K562 (cell line): Measurements from ENCODE around the gene RNF213. TPM values are rescaled to one million over a fixed set of nuclear protein-coding genes. Genes with fewer than 3 reads are reported as not detected.

Experiments
- ATAC-seq: fragments of 200-7000 bp; cut with Tn5 transposase; 3 replicates; pipeline ENCODE4 v1.9.1; 2020; ENCODE audit warnings: moderate library complexity
- BruUV-seq: library from RNA; stranded (reverse); fragments of 400-500 nt; replicated peaks from 2 replicates; lab custom pipeline; 2021; lab: Mats Ljungman, UMichigan
- CTCF ChIA-PET: fragments of 300-600 bp; formaldehyde crosslinking; extraction: SDS; loops from one replicate; lab custom pipeline; 2021; ENCODE audit warnings: low intra/inter-chr PET ratio; lab: Yijun Ruan, JAX
- POLR2A ChIA-PET: fragments of 300-600, 350-650 bp; sonication (Branson Sonifier 250); formaldehyde crosslinking; extraction: SDS; loops from one replicate; lab custom pipeline; 2021; ENCODE audit warnings: antibody characterized with exemption, inconsistent platforms; lab: Yijun Ruan, JAX
- DNase-seq, 4 experiments: peaks; one replicate each; pipeline versions ENCODE4 v3.0.0 to v3.0.0-alpha.2; 2011 to 2018; ENCODE audit warnings: low spot score in 3 of 4, mixed read lengths in 3 of 4; ENCODE audit errors: extremely low read depth in 1 of 4
- FAIRE-seq: peaks from 2 replicates; lab custom pipeline; 2011; peaks lifted over from hg19 to GRCh38; lab: Jason Lieb, UNC
- H2AFZ ChIP-seq: 2 replicates; pipeline ENCODE4 v1.6.0; 2011; ENCODE audit warnings: low read depth, low read length, control low read depth, inconsistent platforms
- H3K27ac ChIP-seq: fragments of 200-600 bp; 3 replicates; pipeline ENCODE4 v1.8.0; 2011; ENCODE audit warnings: low read depth, mild to moderate bottlenecking, control low read depth, inconsistent platforms, low read length, moderate library complexity, mixed read lengths; ENCODE audit errors: extremely low read depth
- H3K27me3 ChIP-seq, 2 experiments: fragments of 300-600 bp in 1 of 2; 2 replicates in 1 of 2; 3 replicates in 1 of 2; pipeline versions ENCODE4 v1.6.0 to v1.8.0; 2011; ENCODE audit warnings: inconsistent platforms in 2 of 2, low read length in 2 of 2, mild to moderate bottlenecking in 1 of 2, mixed read lengths in 1 of 2, moderate library complexity in 1 of 2; ENCODE audit not compliant: control insufficient read depth in 2 of 2, insufficient read depth in 2 of 2
- H3K36me3 ChIP-seq: fragments of 300-600 bp; 3 replicates; pipeline ENCODE4 v1.8.0; 2011; ENCODE audit warnings: mild to moderate bottlenecking, low read length, inconsistent platforms; ENCODE audit not compliant: control insufficient read depth, insufficient read depth
- H3K4me1 ChIP-seq, 2 experiments: fragments of 200-600 bp in 1 of 2; replicated peaks in 1 of 2; 2 replicates in 1 of 2; 3 replicates in 1 of 2; pipeline versions ENCODE4 v1.5.1 to v1.8.0; 2011; ENCODE audit warnings: inconsistent platforms in 2 of 2, low read length in 2 of 2, mild to moderate bottlenecking in 1 of 2, mixed read lengths in 1 of 2, moderate library complexity in 1 of 2; ENCODE audit not compliant: control insufficient read depth in 2 of 2, insufficient read depth in 2 of 2
- H3K4me2 ChIP-seq: 2 replicates; pipeline ENCODE4 v1.6.1; 2011; ENCODE audit warnings: low read length, control low read depth, inconsistent platforms, mixed read lengths; ENCODE audit not compliant: insufficient read depth
- H3K4me3 ChIP-seq: fragments of 200-600 bp; sonication (generic), shearing (Covaris generic); 2 replicates; pipeline ENCODE4 v1.5.1; 2016; ENCODE audit warnings: control low read depth, inconsistent platforms
- H3K79me2 ChIP-seq: fragments of 200-600 bp; 3 replicates; pipeline ENCODE4 v1.8.0; 2011; ENCODE audit warnings: low read length, inconsistent platforms; ENCODE audit not compliant: control insufficient read depth, insufficient read depth
- H3K9ac ChIP-seq, 2 experiments: 2 replicates each; pipeline versions ENCODE4 v1.6.0 to v1.6.1; 2011; ENCODE audit warnings: low read depth in 2 of 2, low read length in 2 of 2, control low read depth in 1 of 2, inconsistent platforms in 1 of 2, mild to moderate bottlenecking in 1 of 2, mixed read lengths in 1 of 2; ENCODE audit not compliant: insufficient read depth in 1 of 2
- H3K9me1 ChIP-seq: one replicate; pipeline ENCODE4 v1.6.0; 2011; ENCODE audit warnings: inconsistent platforms, mild to moderate bottlenecking, low read length, moderate library complexity; ENCODE audit not compliant: control insufficient read depth, insufficient read depth
- H3K9me3 ChIP-seq: replicated peaks from 2 replicates; pipeline ENCODE4 v1.5.1; 2011; ENCODE audit warnings: low read depth, low read length, inconsistent platforms; ENCODE audit not compliant: control insufficient read depth, insufficient read depth
- H4K20me1 ChIP-seq: replicated peaks from 2 replicates; pipeline ENCODE4 v1.6.1; 2011; ENCODE audit warnings: low read length, inconsistent platforms, mixed read lengths; ENCODE audit not compliant: control insufficient read depth, insufficient read depth
- BACH1 ChIP-seq: fragments of 200-800 bp; sonication (Bioruptor generic); IDR thresholded peaks from 2 replicates; pipeline ENCODE4 v1.6.1; 2016; ENCODE audit warnings: missing genetic modification characterization, missing compliant biosample characterization
- CEBPB ChIP-seq: fragments of 450-650 bp; IDR thresholded peaks from 2 replicates; pipeline ENCODE4 v1.6.1; 2016; ENCODE audit warnings: missing genetic modification characterization, missing compliant biosample characterization
- SREBF2 ChIP-seq: sonication (generic); formaldehyde crosslinking; IDR thresholded peaks from 2 replicates; pipeline ENCODE4 v1.4.0; 2020; ENCODE audit warnings: mild to moderate bottlenecking, missing genetic modification reagents
- ZC3H4 ChIP-seq: sonication (generic); formaldehyde crosslinking; IDR thresholded peaks from 2 replicates; pipeline ENCODE4 v1.9.0; 2021; ENCODE audit warnings: missing genetic modification reagents, borderline replicate concordance
- ZKSCAN1 ChIP-seq: fragments of 150-350 bp; IDR thresholded peaks from 2 replicates; pipeline ENCODE4 v1.6.1; 2016; ENCODE audit warnings: low read depth, low read length
- WGBS: fragments of 100-300 bp; shearing (Covaris generic); methylation state at CpG from one replicate; pipeline ENCODE4 v1.1.6; 2016; ENCODE audit warnings: low coverage, mixed read lengths; ENCODE audit not compliant: insufficient coverage; ENCODE audit errors: missing lambda C conversion rate; 5-methylcytosine and 5-hydroxymethylcytosine counted together
- in situ Hi-C: fragments of 300-500 bp; cut with MboI; formaldehyde crosslinking; loops from 4 replicates; pipeline ENCODE4 v1.15.0; 2018; ENCODE audit warnings: inconsistent platforms, mixed read lengths
- intact Hi-C: fragments of 100-400 bp; cut with micrococcal nuclease; formaldehyde crosslinking; loops from 2 replicates; pipeline ENCODE4 v1.14.2; 2022
- polyA plus RNA-seq, 8 experiments: library from polyadenylated mRNA; depleted of rRNA in 4 of 8; stranded (reverse) in 5 of 8; unstranded in 3 of 8; fragments of >200 nt; fragmentation: Nextera tagmentation in 2 of 8; fragmentation: Illumina TruSeq in 1 of 8; extraction: Ambion mirVana in 2 of 8; extraction: Trizol in 1 of 8; gene quantifications; 2 replicates each; pipeline versions ENCODE4 v1.2.1 to v1.2.3, GENCODE V29; 2011 to 2014; ENCODE audit warnings: inconsistent platforms in 1 of 8, missing spikeins in 1 of 8
- total RNA-seq, 7 experiments: library from RNA; depleted of rRNA in 6 of 7; stranded (reverse); fragments of >200 nt in 6 of 7; fragmentation: Illumina TruSeq in 2 of 7; extraction: Trizol in 2 of 7; gene quantifications; 2 replicates each; pipeline versions ENCODE4 v1.2.1 to v1.2.3, GENCODE V29; 2011 to 2021; ENCODE audit warnings: low replicate concordance in 1 of 7
- TF ChIP-seq, protein P1 (sequence below): sonication (generic); formaldehyde crosslinking; IDR thresholded peaks from 2 replicates; pipeline ENCODE4 v1.8.1; 2023; ENCODE audit warnings: mild to moderate bottlenecking, missing genetic modification reagents

Gene RNF213
- total and polyA plus RNA-seq, 9 of the 15 experiments (the other 6 are each of a cell fraction or from before 2014, with no cell fraction given) = 5.3 to 33.6 (median 17.9) TPM

DNA sequence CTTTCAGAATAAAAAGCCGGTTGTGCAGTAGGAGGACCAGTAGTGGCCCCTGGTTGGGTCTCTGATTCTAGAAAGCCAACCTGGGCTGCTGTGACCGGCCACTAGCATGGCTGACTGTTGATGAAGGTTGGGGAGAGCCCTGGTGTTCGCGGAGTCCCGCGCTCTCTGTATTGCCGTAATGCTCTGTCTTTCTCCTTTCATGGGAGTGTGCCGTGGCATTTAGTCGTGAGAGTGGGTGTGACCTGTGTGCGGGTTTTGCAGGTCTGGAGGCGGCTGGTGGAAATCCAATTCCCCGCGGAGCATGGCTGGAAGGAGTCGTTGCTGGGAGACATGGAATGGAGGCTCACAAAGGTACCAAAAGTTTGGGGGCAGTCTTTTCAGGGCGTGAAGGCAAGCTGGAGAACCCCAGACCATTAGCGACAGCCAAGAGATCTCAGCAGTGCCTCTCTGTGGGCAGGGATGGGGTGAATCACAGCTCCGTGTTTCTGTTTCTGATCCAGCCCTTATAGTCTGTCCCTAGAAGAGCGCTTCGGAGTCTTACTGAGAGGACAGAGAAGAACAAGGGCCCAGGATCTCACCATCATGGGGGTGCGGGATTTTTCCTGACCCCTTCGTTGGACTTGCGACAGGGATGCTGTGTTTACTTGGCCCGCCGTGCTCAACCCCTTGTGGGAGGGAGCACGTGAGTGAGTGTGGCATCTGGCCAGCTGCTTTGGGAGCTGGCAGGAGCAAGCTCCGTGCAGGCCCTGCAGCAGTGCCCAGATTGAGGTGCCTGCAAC lies 56.5 kb downstream of the RNF213 start:
- no peak overlapping the region for H2AFZ ChIP-seq

More for the DNA sequence above, 56.5 kb downstream of the RNF213 start:
- H3K79me2 ChIP-seq = peaks cover 4% of the 10 kb centered on the region; the same call in 2 of the 3 replicates
- WGBS = 90% methylated on average over 25 of the region's 26 CpGs
- no peaks in the 10 kb centered on the region; the same call in 1 of the 2 replicates for H3K9me3 ChIP-seq
- ChIA-PET CTCF (no interaction called here), POLR2A (interaction anchor here (0.5 to 1.0 kb wide), 3 partner anchors 11 to 22 kb away, joined by 3 to 4 read pairs (median 3); no protein-coding TSS in a partner anchor)
- peaks cover 3 to 6% of the 10 kb centered on the region in 2 experiments; a peak in 3 of 5 replicates for H3K4me1 ChIP-seq
- TF ChIP-seq BACH1 (tag) (no peak), SREBF2 (CRISPR knock-in tag) (no peak), CEBPB (tag) (no peak), ZC3H4 (no peak), ZKSCAN1 (no peak)
- TF ChIP-seq, protein P1, sequence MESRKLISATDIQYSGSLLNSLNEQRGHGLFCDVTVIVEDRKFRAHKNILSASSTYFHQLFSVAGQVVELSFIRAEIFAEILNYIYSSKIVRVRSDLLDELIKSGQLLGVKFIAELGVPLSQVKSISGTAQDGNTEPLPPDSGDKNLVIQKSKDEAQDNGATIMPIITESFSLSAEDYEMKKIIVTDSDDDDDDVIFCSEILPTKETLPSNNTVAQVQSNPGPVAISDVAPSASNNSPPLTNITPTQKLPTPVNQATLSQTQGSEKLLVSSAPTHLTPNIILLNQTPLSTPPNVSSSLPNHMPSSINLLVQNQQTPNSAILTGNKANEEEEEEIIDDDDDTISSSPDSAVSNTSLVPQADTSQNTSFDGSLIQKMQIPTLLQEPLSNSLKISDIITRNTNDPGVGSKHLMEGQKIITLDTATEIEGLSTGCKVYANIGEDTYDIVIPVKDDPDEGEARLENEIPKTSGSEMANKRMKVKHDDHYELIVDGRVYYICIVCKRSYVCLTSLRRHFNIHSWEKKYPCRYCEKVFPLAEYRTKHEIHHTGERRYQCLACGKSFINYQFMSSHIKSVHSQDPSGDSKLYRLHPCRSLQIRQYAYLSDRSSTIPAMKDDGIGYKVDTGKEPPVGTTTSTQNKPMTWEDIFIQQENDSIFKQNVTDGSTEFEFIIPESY (CRISPR knock-in tag) = peak; percentile 87
- in situ Hi-C loops = no loop called here
- no peaks in the 10 kb centered on the region for H4K20me1 ChIP-seq
- no TSS peak for BruUV-seq
- intact Hi-C loops = no loop called here
- H3K9me1 ChIP-seq = no peaks in the 10 kb centered on the region
- peaks cover 51% of the 10 kb centered on the region; the same call in 1 of the 3 replicates for H3K36me3 ChIP-seq
- H3K27me3 ChIP-seq = no peaks in the 10 kb centered on the region
- H3K27ac ChIP-seq = no peak overlapping the region
- no peak overlapping the region for H3K4me3 ChIP-seq
- H3K9ac ChIP-seq = no peak overlapping the region
- no peak overlapping the region for H3K4me2 ChIP-seq
- ATAC-seq = no peak
- FAIRE-seq = no peak
- DNase-seq = no peak
